ENCODE results near the gene ARF3. TPM values are rescaled to one million over a fixed set of nuclear protein-coding genes. Genes with fewer than 3 reads are reported as not detected.

Gene ARF3
- total and polyA plus RNA-seq, 7 donors, result 7.4 to 27.0 (median 18.1) TPM

DNA sequence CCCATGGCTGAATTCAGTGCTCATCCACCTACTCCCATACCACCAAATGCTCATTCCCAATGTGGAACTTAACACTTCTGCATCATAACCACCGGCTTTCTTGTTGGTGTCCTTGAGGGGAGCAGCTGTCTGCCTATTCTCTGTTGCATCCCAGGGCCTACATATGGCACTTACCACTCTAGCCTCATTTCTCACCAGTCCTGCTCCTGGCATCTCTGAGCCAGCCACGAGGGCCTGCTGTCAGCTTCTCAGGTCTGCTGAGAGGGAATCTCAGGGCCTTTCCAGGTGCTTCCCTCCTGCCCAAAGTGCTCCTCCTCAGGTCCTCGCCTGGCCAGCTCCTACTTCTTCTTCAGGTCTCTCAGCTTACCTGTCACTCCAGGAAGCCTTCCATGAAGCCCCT lies 67.6 kb downstream of the ARF3 start:
- Histone ChIP-seq H3K36me3 (ENCODE audit: insufficient read depth in 1 of 2, low read depth in 1 of 2) (no peaks in the 10 kb centered on the region), H3K4me3 (no peak overlapping the region), H3K27me3 (ENCODE audit: insufficient read depth in 3 of 3, low read length in 2 of 3) (peaks cover 0 to 22% (median 4%) of the 10 kb centered on the region in 3 donors), H3K27ac (no peak overlapping the region), H3K9me3 (no peaks in the 10 kb centered on the region), H3K4me1 (no peaks in the 10 kb centered on the region)
- ATAC-seq (no peak), DNase-seq (no peak)
- 83 to 86% (median 86%) methylated on average over 3 of the region's 3 CpGs for WGBS, 3 donors
- intact Hi-C loops (cut with DNase I), result loop anchor here (1.0 kb wide), 1 partner anchor 36 kb away; no protein-coding TSS in a partner anchor
- TF ChIP-seq, protein P1, sequence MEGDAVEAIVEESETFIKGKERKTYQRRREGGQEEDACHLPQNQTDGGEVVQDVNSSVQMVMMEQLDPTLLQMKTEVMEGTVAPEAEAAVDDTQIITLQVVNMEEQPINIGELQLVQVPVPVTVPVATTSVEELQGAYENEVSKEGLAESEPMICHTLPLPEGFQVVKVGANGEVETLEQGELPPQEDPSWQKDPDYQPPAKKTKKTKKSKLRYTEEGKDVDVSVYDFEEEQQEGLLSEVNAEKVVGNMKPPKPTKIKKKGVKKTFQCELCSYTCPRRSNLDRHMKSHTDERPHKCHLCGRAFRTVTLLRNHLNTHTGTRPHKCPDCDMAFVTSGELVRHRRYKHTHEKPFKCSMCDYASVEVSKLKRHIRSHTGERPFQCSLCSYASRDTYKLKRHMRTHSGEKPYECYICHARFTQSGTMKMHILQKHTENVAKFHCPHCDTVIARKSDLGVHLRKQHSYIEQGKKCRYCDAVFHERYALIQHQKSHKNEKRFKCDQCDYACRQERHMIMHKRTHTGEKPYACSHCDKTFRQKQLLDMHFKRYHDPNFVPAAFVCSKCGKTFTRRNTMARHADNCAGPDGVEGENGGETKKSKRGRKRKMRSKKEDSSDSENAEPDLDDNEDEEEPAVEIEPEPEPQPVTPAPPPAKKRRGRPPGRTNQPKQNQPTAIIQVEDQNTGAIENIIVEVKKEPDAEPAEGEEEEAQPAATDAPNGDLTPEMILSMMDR (IDR thresholded peaks at IDR 0.05), result no peak

Other genes starting within 250 kb of the ARF3 start
- gene CCNT1, start 240.8 kb downstream of the ARF3 start, total RNA-seq, result 10 to 100 TPM; 25.9 to 31.8 (median 28.7) TPM
- 10 to 100 TPM in 1 of 3 donors, 1 to 10 TPM in 2; 5.2 to 17.0 (median 6.1) TPM for gene CCNT1, start 240.8 kb downstream of the ARF3 start, polyA plus RNA-seq
- gene ADCY6, start 168.4 kb downstream of the ARF3 start, total RNA-seq, result 10 to 100 TPM; 13.1 to 18.9 (median 13.4) TPM
- 1 to 10 TPM; 5.3 to 9.2 (median 7.6) TPM for gene ADCY6, start 168.4 kb downstream of the ARF3 start, polyA plus RNA-seq
- gene CACNB3, start 139.0 kb downstream of the ARF3 start, total RNA-seq, result 1 to 10 TPM; 2.0 to 3.5 (median 2.5) TPM
- gene CACNB3, start 139.0 kb downstream of the ARF3 start, polyA plus RNA-seq, result 1 to 10 TPM in 2 of 3 donors, under 1 TPM in 1; 0.92 to 1.7 (median 1.6) TPM
- 10 to 100 TPM; 38.5 to 71.6 (median 58.5) TPM for gene DDX23, start 105.3 kb downstream of the ARF3 start, total RNA-seq
- 10 to 100 TPM; 39.4 to 92.8 (median 64.5) TPM for gene DDX23, start 105.3 kb downstream of the ARF3 start, polyA plus RNA-seq
- under 1 TPM in 3 of 4 donors, not detected in 1; 0.15 to 0.64 (median 0.19) TPM for gene RND1, start 91.6 kb downstream of the ARF3 start, total RNA-seq
- gene RND1, start 91.6 kb downstream of the ARF3 start, polyA plus RNA-seq, result 1 to 10 TPM in 1 of 3 donors, under 1 TPM in 1, not detected in 1; 0.18 to 1.2 TPM
- 1 to 10 TPM; 1.6 to 7.8 (median 2.2) TPM for gene FKBP11, start 32.0 kb downstream of the ARF3 start, total RNA-seq
- 1 to 10 TPM; 1.6 to 7.6 (median 2.9) TPM for gene FKBP11, start 32.0 kb downstream of the ARF3 start, polyA plus RNA-seq
- under 1 TPM in 2 of 4 donors, not detected in 2; 0.26 to 0.53 TPM for gene WNT10B, start 14.2 kb upstream of the ARF3 start, total RNA-seq
- under 1 TPM in 2 of 3 donors, not detected in 1; 0.13 to 0.14 TPM for gene WNT10B, start 14.2 kb upstream of the ARF3 start, polyA plus RNA-seq
- not detected for gene WNT1, start 20.8 kb upstream of the ARF3 start, total RNA-seq
- not detected for gene WNT1, start 20.8 kb upstream of the ARF3 start, polyA plus RNA-seq
- 100 to 1,000 TPM in 2 of 4 donors, 10 to 100 TPM in 2; 11.2 to 485 (median 123) TPM for gene DDN, start 41.9 kb upstream of the ARF3 start, total RNA-seq
- gene DDN, start 41.9 kb upstream of the ARF3 start, polyA plus RNA-seq, result 100 to 1,000 TPM in 1 of 3 donors, 10 to 100 TPM in 2; 43.0 to 126 (median 72.6) TPM
- 10 to 100 TPM; 49.5 to 91.6 (median 70.6) TPM for gene PRKAG1, start 61.3 kb upstream of the ARF3 start, total RNA-seq
- gene PRKAG1, start 61.3 kb upstream of the ARF3 start, polyA plus RNA-seq, result 100 to 1,000 TPM in 1 of 3 donors, 10 to 100 TPM in 2; 67.5 to 105 (median 86.5) TPM
- 10 to 100 TPM; 62.6 to 69.8 (median 65.1) TPM for gene KMT2D, start 103.3 kb upstream of the ARF3 start, total RNA-seq
- 10 to 100 TPM; 10.8 to 65.8 (median 13.9) TPM for gene KMT2D, start 103.3 kb upstream of the ARF3 start, polyA plus RNA-seq
- gene RHEBL1, start 112.5 kb upstream of the ARF3 start, total RNA-seq, result under 1 TPM in 1 of 4 donors, not detected in 3; 0.97 TPM
- gene RHEBL1, start 112.5 kb upstream of the ARF3 start, polyA plus RNA-seq, result 1 to 10 TPM in 1 of 3 donors, under 1 TPM in 2; 0.21 to 1.2 (median 0.57) TPM
- gene DHH, start 137.3 kb upstream of the ARF3 start, total RNA-seq, result under 1 TPM; 0.07 to 0.43 (median 0.17) TPM
- under 1 TPM; 0.08 to 0.39 (median 0.17) TPM for gene DHH, start 137.3 kb upstream of the ARF3 start, polyA plus RNA-seq
- gene LMBR1L, start 153.4 kb upstream of the ARF3 start, total RNA-seq, result 10 to 100 TPM; 13.3 to 27.3 (median 21.3) TPM
- 10 to 100 TPM; 13.3 to 16.8 (median 14.1) TPM for gene LMBR1L, start 153.4 kb upstream of the ARF3 start, polyA plus RNA-seq
- gene TUBA1B, start 173.9 kb upstream of the ARF3 start, total RNA-seq, result 100 to 1,000 TPM; 101 to 368 (median 242) TPM
- gene TUBA1B, start 173.9 kb upstream of the ARF3 start, polyA plus RNA-seq, result 1,000 to 10,000 TPM in 1 of 3 donors, 100 to 1,000 TPM in 2; 294 to 1,147 (median 389) TPM
- gene TUBA1A, start 231.6 kb upstream of the ARF3 start, total RNA-seq, result 10 to 100 TPM; 21.3 to 29.8 (median 29.0) TPM
- gene TUBA1A, start 231.6 kb upstream of the ARF3 start, polyA plus RNA-seq, result 10 to 100 TPM; 16.4 to 48.2 (median 29.9) TPM

All from psoas muscle (tissue), 8 donors.